IMR-90 (cell line): ENCODE data around the gene E4F1.

Experiments used
- CHD1 ChIP-seq: IDR thresholded peaks from 2 replicates; pipeline ENCODE4 v1.6.1; 2012; ENCODE audit warnings: low read depth, low read length, improper control_type of control experiment
- FOS ChIP-seq: fragments of 150-350 bp; IDR thresholded peaks from 2 replicates; pipeline ENCODE4 v1.6.1; 2016; ENCODE audit warnings: low read depth, low read length
- MAFK ChIP-seq: IDR thresholded peaks from 2 replicates; pipeline ENCODE4 v1.6.1; 2012; ENCODE audit warnings: low read depth, low read length, improper control_type of control experiment
- MXI1 ChIP-seq: IDR thresholded peaks from 2 replicates; pipeline ENCODE4 v1.6.1; 2012; ENCODE audit warnings: low read depth, mild to moderate bottlenecking, low read length, moderate library complexity, borderline replicate concordance
- RAD21 ChIP-seq: IDR thresholded peaks from 2 replicates; pipeline ENCODE4 v1.6.1; 2012; ENCODE audit warnings: low read length, improper control_type of control experiment
- RCOR1 ChIP-seq: IDR thresholded peaks from 2 replicates; pipeline ENCODE4 v1.6.1; 2012; ENCODE audit warnings: mild to moderate bottlenecking, low read length, improper control_type of control experiment; ENCODE audit not compliant: insufficient replicate concordance
- RFX5 ChIP-seq: IDR thresholded peaks from 2 replicates; pipeline ENCODE4 v1.8.0; 2012; ENCODE audit warnings: low read depth, mild to moderate bottlenecking, low read length, moderate library complexity
- SMC3 ChIP-seq: fragments of 150-350 bp; IDR thresholded peaks from 2 replicates; pipeline ENCODE4 v1.6.1; 2016; ENCODE audit warnings: low read depth, mild to moderate bottlenecking, antibody characterized with exemption, low read length, moderate library complexity
- TF ChIP-seq, protein P1 (sequence below): conservative IDR thresholded peaks from 2 replicates; pipeline ENCODE4 v1.5.1; 2012; ENCODE audit warnings: mild to moderate bottlenecking, low read depth, low read length, improper control_type of control experiment

DNA sequence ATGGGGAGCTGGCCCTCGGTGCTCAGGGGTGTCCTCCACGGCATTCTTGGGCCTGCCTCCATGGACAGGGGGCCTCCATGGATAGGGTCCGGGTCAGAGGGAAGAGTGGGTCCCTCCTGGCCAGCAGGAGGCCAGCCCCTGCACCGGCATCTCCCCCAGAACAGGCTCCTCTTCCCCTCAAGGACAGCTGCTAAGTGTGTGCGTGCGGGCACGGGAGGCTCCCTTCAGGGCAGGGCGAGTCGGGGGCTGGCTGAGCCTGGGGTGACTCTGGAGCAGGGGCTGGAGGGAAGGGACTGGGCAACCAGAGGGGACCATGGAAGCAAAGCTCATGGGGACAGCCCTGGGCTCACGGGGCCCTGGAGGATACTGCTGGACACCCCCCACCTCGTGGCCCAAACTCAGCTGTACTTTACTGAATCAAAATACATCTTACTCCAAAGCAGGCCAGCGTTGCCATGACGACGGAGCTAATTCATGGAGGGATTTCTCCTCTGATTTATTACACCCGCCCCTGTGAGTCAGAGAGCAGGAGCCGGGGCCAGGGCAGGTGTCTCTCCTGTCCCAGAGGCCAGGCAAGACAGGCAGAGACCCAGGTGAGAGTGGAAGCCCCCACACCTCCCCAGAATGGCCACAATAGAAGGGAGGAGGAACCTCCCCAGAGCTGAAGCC lies 29.1 kb upstream of the E4F1 start:
- TF ChIP-seq, protein P1, sequence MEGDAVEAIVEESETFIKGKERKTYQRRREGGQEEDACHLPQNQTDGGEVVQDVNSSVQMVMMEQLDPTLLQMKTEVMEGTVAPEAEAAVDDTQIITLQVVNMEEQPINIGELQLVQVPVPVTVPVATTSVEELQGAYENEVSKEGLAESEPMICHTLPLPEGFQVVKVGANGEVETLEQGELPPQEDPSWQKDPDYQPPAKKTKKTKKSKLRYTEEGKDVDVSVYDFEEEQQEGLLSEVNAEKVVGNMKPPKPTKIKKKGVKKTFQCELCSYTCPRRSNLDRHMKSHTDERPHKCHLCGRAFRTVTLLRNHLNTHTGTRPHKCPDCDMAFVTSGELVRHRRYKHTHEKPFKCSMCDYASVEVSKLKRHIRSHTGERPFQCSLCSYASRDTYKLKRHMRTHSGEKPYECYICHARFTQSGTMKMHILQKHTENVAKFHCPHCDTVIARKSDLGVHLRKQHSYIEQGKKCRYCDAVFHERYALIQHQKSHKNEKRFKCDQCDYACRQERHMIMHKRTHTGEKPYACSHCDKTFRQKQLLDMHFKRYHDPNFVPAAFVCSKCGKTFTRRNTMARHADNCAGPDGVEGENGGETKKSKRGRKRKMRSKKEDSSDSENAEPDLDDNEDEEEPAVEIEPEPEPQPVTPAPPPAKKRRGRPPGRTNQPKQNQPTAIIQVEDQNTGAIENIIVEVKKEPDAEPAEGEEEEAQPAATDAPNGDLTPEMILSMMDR = no peak
- TF ChIP-seq RFX5 (no peak), MAFK (no peak), CHD1 (no peak), RCOR1 (no peak), RAD21 (no peak), MXI1 (no peak), SMC3 (no peak), FOS (no peak)
